Stimulated activated CD4-positive, alpha-beta T cell treated with anti-CD3 and anti-CD28 coated beads, Interleukin-12 subunit alpha, Interleukin-12 subunit beta, amount 100 ng/mL, for 4 hours (primary cell): ENCODE results near the gene C12orf57.
"Not testable (repeated sequence)": the region's sequence is repeated elsewhere in the genome, so short reads cannot be mapped to it uniquely, and the experiment has no call there.

ENCODE experiments used
- DNase-seq: peaks from one replicate; pipeline ENCODE4 v3.0.0-alpha.2; 2020

C12orf57 gene, protein sequence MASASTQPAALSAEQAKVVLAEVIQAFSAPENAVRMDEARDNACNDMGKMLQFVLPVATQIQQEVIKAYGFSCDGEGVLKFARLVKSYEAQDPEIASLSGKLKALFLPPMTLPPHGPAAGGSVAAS

DNA sequence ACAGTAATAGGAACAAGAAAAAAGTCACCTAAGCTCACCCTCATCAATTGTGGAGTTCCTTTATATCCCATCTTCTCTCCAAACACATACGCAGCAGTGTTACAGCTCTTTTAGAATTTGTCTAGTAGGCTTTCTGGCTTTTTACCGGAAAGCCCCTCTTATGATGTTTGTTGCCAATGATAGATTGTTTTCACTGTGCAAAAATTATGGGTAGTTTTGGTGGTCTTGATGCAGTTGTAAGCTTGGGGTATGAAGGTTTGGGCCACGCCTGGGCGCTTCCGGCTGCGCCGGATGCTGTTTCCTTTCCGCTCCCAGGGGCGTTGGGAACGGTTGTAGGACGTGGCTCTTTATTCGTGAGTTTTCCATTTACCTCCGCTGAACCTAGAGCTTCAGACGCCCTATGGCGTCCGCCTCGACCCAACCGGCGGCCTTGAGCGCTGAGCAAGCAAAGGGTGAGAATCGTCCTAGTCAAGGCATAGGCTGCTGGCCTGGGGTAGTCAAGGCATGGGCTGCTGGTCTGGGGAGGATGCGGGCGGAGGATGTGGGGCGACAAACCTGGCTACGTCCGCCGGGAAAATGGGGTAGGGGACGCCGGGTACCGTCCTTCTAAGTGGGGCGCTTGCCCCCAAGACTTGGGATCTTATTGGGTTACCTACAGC is at the start of gene C12orf57, which contains the start of gene RNU7-1:
Gene C12orf57, plus strand, starts transcription at position 301 of the 659 bp plus-strand sequence. Its CDS starts 100 bp downstream, at position 401.
Gene RNU7-1, plus strand, starts transcription at position 95 of the 659 bp plus-strand sequence.
- peak; percentile 61 for DNase-seq

DNA sequence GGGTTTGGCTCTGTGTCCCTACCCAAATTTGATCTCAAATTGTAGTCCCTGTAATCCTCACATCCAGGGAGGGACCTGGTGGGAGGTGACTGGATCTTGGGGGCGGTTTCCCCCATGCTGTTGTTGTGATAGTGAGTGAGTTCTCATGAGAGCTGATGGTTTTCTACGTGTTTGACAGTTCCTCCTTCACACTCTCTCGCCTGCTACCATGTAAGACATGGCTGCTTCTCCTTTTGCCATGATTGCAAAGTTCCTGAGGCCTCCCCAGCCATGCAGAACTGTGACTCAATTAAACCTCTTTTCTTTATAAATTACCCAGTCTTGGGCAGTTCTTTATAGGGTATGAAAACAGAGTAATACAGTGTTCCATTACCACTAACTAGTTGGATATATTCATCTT is 49.5 kb upstream of the C12orf57 start:
- no peak for DNase-seq

DNA sequence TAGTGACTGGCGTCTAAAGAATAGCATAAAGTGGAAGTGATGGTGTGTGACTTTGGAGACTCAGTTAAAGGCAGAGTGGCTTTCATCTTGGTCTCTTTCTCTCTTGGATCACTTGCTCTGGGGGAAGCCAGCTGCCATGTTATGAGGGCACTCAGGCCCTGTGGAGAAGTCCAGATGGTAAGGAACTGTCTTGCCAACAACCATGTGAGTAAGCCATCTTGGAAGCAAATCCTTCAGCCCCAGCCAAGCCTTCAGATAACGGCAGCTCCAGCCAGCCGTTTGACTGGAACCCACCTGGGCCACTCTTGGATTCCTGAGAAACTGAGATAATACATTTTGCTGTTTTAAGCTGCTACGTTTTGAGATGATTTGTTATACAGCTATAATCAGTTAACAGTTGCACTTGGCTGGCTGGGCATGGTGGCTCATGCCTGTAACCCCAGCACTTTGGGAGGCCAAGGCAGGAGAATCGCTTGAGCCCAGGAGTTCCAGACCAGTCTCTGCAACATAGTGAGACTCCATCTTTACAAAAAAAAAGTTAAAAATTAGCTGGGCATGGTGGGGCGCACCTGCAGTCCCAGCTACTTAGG is 46.9 kb upstream of the C12orf57 start:
- DNase-seq = no peak

DNA sequence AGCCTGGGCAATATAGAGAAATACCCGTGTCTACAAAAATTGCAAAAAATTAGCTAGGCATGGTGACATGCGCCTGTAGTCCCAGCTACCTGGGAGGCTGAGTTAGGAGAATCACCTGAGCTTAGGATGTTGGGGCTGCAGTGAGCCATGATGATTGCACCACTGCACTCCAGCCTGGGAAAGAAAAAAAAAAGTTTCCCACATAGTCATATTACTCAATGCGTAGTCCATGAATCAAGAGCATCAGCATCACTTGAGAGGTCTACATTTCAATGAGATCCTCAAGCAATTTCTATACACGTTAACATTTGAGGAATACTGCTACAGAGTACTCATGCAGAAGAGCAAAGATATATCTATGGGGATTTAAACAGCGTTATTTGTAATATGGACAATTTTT is 44.4 kb upstream of the C12orf57 start:
- DNase-seq = no peak

DNA sequence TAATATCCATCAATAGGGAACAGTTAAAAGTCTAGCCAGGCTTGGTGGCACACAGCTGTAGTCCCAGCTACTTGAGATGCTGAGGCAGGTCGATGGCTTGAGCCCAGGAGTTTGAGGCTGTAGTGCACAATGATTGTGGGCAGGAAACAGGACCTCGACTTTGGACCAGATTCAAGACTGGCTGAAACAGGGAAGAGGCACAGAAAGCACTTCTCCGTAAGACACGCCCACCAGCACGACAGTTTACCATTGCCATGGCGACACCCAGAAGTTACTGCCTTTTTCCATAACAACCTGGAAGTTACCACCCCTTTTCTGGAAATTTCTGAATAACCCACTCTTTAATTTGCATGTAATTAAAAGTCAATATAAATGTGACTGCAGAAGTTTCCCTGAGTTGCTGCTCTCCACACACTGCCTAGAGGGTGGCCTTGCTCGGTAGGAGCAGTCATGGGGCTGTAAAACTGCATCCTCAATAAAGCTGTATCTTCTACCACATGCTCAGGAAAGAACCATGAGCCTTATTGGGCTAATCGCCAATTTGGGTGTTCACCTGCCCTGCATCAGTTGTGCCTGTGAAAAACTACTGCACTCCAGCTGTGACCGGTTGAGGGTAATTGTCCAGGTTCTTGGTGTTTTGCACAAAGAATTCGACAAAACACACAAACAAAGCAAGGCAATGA is 43.8 kb upstream of the C12orf57 start:
- DNase-seq = no peak

DNA sequence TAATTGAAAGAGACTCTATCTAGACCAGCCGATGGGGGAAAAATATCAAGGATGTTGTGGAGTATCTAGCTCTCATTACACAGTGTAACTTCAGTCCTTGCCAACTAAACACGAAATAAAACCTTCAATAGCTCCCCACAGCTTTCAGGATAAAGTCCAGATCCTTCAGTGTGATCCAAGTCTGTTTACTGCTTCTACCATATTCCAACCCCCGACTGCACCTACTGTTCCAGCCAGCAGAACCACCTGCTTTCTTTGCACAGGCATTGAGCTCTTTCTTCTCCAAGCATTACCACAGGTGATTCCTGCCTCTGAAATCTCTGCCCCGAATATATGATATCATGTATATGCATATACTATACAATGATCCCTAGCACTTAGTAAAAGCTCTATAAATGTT is 41.4 kb upstream of the C12orf57 start:
- DNase-seq = no peak

DNA sequence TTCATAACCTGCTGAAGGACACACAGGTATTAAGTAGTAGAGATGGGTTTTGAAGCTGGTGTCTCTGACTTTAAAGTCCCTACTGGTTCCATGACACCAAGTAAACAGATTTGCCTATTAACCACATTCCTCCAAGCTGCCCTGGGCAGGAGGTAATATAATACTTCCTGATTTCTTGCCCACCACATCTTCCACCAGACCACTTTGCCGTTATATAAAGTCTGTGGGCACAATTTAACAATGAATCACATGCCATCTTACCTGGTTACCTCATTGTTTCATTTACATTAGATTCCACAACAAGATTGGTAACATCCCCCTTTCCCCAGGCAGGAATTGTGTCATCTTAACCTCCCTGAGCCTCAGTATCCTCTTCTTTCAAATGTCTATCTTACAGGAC is 40.1 kb upstream of the C12orf57 start:
- no peak for DNase-seq

DNA sequence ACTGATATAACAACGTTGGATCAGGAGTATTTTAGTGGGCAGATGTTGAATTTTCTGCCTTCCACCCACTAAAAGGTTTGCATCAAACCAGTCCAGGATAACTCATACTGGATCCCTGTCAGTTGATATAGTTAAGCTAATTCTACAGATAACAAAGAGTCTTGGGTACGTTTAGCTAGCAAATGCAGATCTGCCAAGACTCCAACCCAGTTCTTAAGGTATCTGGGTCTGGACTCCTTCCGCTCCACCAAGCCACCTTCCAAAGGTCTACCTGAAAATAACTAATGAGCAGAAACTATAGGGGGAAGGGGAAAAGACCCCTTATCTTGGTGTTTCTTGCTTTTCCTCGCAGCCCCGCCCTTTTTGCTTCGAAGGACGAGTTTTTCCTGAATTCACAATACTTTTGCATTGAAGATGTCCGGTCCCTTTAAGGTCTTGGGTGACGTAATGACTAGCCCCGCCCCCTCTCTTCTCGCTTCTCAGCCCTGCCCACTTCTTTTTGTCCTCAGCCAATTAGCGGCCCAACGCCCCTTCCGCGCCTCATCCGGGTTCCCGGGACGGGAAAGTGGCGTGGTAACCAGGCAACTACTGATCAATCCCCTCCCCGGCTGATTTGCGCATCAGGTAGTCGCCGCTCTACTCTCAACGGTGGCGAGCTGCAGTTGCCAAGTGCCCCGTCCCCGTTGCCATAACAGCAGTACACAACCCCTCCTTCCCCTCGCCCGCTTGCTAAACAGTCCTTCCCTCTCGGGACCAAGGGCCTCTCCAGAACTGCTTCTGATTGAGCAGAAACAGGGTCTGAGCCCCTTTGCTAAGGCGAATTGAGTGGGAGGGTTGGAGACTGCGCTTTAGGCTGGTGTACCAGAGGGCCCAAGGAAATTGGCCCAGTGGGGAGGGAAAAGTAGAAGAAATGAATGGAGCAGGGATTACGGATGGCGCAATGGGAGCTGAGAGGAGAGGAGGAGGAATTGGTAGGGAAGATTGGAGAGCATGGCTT is 39.2 kb upstream of the C12orf57 start, which contains the start of gene LRRC23:
Gene LRRC23, plus strand, starts transcription at position 543 of the 997 bp plus-strand sequence. CDS start 812 bp downstream, outside the sequence.
- DNase-seq = peak; percentile 95

DNA sequence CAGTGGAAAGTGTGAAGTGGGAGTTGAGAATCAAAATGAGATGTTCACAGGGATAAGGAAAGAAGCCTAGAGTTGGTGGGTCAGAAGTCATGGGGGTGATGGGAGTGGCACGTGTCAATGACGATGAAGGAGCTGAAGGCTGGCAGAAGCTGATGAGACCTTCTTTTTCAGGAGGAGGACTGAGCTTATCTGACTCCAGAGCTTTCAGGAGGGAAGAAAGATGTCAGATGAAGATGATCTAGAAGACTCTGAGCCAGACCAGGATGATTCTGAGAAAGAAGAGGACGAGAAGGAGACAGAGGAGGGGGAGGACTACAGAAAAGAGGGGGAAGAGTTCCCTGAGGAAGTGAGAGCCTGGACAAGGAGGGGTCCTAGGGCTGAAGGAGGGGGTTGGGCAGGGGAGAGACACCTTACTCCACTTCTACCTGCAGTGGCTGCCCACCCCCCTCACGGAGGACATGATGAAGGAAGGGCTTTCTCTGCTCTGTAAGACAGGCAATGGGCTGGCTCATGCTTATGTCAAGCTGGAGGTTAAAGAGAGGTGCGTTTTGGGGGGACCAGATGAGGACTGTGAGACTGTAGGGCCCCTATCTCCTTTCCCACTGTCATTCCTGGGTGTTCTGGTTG is 38.3 kb upstream of the C12orf57 start:
- no peak for DNase-seq

DNA sequence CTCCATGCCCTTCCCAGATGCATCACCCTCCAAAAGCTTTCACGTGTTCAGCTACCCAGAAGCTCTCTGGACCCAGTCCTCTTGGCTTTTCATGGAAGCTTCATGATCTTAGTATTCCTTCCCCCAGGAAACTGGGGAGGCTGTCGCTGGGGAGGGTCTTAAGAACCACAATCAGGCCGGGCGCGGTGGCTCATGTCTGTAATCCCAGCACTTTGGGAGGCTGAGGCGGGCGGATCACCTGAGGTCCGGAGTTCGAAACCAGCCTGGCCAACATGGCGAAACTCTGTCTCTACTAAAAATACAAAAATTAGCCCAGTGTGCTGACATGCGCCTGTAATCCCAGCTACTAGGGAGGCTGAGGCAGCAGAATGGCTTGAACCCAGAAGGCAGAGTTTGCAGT is 35.7 kb upstream of the C12orf57 start:
- DNase-seq = not testable (repeated sequence)

DNA sequence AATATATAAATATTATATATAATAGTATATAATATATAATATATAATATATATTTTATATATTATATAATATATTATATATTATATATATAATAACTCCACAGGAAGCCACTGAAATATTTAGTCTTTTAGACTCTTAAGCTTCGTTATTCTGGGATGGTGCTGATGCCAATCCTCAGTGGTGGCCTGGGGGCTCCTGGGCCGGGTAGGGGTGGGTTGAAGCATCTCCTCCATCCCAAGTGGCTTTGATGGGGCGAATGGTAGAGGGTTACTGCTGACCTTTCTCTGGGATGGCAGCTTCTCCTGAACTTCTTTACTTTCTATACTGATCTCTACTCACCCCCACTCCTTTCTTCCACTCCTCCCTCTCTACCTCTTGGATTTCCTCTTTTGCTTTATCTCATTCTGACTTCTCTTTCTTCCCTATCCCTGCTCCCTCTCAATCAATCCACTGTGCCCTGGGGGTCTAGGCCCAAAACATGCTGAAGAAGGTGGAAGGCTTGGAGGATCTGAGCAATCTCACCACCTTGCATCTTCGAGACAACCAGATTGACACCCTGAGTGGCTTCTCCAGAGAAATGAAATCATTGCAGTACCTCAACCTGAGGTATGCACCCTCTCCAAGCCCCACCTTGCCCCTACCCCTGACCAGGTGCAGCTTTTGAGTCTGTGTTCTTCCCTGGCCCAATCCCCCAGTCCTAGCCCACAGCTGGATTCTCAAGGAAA is 34.2 kb upstream of the C12orf57 start:
- DNase-seq = no peak

DNA sequence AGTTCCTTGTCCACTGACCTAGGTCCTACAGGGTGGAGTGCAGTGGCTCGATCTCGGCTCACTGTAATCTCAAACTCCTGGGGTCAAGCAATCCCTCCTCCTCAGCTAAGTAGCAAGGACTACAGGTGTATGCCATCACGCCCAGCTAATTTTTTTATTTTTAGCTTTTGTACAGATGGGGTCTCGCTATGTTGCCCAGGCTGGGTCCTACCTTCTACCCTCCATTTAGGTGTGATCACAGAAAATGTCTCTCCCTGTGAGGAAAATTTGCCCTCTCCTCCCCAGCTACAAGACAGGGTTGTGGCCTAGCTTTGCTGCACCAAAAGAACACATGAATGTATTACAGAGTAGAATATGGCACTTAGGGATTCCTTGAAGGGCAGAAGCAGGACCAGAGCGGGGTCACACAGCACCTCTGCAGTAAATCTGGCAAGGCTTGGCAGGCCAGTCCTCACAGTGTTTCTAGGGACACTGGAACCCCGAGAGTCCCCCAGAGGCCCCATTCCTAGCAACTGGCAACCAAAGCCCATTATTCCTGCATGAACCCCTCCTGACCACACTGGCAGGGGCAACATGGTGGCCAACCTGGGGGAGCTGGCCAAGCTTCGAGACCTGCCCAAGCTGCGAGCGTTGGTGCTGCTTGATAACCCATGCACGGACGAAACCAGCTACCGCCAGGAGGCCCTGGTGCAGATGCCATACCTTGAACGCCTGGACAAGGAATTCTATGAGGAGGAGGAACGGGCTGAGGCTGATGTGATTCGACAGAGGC is 31.5 kb upstream of the C12orf57 start:
- DNase-seq = no peak

DNA sequence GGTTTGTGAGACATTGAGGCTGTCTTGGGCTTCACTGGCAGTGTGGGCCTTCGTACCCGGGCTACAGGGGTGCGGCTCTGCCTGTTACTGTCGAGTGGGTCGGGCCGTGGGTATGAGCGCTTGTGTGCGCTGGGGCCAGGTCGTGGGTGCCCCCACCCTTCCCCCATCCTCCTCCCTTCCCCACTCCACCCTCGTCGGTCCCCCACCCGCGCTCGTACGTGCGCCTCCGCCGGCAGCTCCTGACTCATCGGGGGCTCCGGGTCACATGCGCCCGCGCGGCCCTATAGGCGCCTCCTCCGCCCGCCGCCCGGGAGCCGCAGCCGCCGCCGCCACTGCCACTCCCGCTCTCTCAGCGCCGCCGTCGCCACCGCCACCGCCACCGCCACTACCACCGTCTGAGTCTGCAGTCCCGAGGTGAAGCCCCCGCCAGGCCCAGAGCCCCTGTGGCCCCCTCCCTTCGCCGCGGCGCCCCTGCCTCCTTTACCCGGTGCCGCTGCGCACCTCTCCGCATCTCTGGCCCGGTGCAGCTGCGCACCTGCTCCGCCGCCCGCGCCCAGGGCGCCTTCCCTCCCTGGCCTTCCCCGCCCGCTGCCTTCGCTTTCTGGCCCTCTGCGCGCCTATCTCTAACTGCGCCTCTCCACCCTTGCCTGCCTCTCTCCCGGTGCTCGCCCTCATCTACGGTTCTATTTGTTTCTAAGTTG is 29.4 kb upstream of the C12orf57 start, which contains the start of gene ENO2:
Gene ENO2, plus strand, starts transcription at position 335 of the 701 bp plus-strand sequence. CDS start 1,253 bp downstream, outside the sequence.
- DNase-seq = peak; percentile 80

DNA sequence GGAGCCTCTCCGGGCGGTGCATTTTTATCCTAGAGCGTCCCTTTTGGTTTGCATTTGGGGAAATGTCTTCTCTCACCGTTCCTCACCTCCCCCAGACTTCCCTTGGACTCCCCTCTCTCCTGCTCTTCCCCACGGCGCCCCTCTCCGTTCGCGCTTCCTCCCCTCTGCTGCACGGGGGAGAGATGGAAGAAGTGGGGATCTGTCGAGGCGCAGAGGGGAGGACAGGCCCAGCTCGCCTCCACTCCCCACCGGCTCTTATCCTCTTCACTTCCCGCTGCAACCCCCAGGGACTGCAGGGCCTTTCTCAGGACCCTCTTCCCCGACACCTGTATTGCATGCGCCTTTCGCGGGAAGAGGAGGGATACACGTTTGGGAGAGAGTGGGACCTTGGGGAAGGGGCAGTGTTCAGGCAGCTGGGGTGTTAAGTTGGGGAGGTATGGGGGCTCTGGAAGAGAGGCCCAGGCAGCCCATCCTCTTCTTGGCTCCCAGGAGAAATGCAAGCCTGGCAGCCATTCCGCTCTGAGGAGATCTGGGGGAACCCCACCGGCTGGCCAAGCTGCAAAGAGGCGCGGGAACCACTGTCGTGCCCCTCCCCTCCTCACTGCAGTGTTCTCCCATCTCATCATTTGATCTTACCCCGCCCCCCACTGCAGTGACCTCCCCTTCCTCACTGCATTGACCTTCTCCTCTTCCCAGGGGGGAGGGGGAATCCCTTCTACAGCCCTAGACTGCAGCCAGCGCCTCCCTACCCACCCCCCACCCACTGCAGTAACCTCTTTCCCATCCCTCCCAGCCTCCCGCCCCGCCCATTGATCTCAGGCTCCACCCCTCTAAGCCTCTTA is 28.7 kb upstream of the C12orf57 start:
- no peak for DNase-seq

DNA sequence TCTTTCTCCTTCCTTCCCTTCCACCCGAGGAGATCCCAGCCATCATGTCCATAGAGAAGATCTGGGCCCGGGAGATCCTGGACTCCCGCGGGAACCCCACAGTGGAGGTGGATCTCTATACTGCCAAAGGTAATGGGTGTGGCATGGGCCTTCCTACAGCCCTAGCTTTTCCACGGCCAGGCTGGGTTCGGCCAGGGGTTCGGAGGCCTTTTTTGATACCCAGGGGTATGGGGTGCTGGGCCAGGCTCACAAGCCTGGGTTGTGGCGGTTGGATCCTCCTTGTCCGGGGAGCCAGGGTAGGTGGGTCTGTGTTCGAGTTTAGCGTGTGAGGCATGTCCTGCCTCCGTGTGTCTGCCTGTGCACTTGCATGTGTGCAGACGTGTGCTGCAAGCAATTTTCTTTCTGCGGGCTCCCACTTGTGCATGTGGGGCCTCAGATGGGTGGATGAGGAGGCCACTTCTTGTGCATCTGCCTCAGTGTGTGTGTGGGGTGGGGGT is 28.0 kb upstream of the C12orf57 start:
- DNase-seq = no peak

DNA sequence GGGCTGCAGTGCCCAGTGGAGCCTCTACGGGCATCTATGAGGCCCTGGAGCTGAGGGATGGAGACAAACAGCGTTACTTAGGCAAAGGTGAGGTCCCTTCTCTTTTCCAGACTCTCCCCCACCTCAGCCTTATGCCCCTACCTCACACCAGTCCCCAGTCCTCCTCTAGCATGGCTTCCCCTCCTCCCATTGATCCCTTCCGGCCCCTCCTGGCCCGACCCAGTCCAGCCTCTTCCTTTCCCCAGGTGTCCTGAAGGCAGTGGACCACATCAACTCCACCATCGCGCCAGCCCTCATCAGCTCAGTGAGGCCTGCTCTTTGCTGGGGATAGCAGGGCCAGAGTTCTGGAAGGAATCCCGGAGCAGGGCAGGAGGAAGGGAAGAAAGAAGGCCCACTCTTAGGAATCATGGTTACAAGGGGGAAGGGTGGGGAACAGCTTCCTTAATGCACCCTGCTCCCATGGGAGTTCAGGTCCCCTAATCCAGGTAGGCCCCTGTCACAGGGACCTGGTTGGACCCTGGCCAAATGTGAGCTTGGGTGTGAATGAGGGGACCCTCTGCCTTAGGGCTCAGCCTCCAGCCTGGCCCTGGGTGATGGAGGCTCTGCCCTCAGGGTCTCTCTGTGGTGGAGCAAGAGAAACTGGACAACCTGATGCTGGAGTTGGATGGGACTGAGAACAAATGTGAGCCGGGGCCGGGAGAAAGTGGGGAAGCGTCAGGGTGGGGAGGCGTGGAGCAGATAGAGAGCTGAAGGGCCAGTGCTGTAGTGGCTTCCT is 27.2 kb upstream of the C12orf57 start:
- DNase-seq = no peak

DNA sequence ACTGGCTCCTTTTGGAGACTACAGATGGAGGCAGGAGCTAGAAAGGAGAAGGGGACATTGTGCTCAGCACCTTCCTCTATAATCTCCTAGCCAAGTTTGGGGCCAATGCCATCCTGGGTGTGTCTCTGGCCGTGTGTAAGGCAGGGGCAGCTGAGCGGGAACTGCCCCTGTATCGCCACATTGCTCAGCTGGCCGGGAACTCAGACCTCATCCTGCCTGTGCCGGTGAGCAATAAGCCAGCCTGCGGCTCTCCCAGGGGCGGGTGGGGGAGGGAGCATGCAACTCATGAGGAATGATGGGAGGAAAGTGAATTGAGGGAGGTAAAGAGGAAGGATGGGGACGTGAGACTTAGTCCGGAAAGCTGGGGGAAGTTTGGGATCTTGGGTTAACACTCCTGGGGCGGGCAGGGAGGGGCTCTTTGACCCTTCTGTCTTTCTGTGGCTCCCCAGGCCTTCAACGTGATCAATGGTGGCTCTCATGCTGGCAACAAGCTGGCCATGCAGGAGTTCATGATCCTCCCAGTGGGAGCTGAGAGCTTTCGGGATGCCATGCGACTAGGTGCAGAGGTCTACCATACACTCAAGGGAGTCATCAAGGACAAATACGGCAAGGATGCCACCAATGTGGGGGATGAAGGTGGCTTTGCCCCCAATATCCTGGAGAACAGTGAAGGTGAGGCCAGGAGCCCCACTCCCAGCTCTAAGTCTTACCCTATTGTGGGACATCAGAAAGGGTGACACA is 26.2 kb upstream of the C12orf57 start:
- no peak for DNase-seq
